Lung (tissue), 12 donors: Measurements from ENCODE around the gene TMEM184B. TPM values are rescaled to one million over a fixed set of nuclear protein-coding genes. Genes with fewer than 3 reads are reported as not detected.

Experiments
- ATAC-seq: fragments of 200-7000 bp; cut with Tn5 transposase; one replicate; pipeline ENCODE4 v1.9.1; 2020; ENCODE audit warnings: moderate number of reproducible peaks; ENCODE audit not compliant: insufficient read depth, low FRiP score
- DNase-seq, 3 donors: peaks; one replicate each; pipeline ENCODE4 v3.0.0-alpha.2; 2013 to 2017
- H3K27ac ChIP-seq, 2 donors: one replicate each; pipeline ENCODE4 v1.5.1; 2013; ENCODE audit warnings: mild to moderate bottlenecking in 2 of 2, moderate library complexity in 2 of 2, control low read depth in 1 of 2, inconsistent platforms in 1 of 2, low read depth in 1 of 2, low read length in 1 of 2
- H3K27me3 ChIP-seq, 3 donors: one replicate each; pipeline ENCODE4 v1.5.1; 2013; ENCODE audit warnings: low read length in 2 of 3; ENCODE audit not compliant: control insufficient read depth in 3 of 3, insufficient read depth in 3 of 3
- H3K36me3 ChIP-seq, 4 donors: one replicate each; pipeline ENCODE4 v1.5.1; 2013; ENCODE audit warnings: low read length in 4 of 4, mild to moderate bottlenecking in 1 of 4, moderate library complexity in 1 of 4; ENCODE audit not compliant: control insufficient read depth in 4 of 4, insufficient read depth in 4 of 4
- H3K4me1 ChIP-seq, 5 donors: one replicate each; pipeline ENCODE4 v1.5.1; 2013; ENCODE audit warnings: low read length in 5 of 5, mild to moderate bottlenecking in 2 of 5, moderate library complexity in 1 of 5; ENCODE audit not compliant: control insufficient read depth in 5 of 5, insufficient read depth in 5 of 5
- H3K4me3 ChIP-seq: one replicate; pipeline ENCODE4 v1.5.1; 2013; ENCODE audit warnings: mild to moderate bottlenecking, control low read depth, moderate library complexity
- H3K9ac ChIP-seq, 2 donors: one replicate each; pipeline ENCODE4 v1.5.1; 2013; ENCODE audit warnings: low read length in 2 of 2, control low read depth in 1 of 2; ENCODE audit not compliant: insufficient read depth in 1 of 2
- H3K9me3 ChIP-seq, 4 donors: one replicate each; pipeline ENCODE4 v1.5.1; 2013; ENCODE audit warnings: low read length in 3 of 4, mild to moderate bottlenecking in 1 of 4, moderate library complexity in 1 of 4; ENCODE audit not compliant: control insufficient read depth in 4 of 4, insufficient read depth in 3 of 4
- CTCF ChIP-seq: IDR thresholded peaks from 2 replicates; pipeline ENCODE4 v1.5.1; 2012; ENCODE audit warnings: mild to moderate bottlenecking; ENCODE audit errors: control extremely low read depth, extremely low read depth
- WGBS, 2 donors: extraction: QIAGEN DNeasy Blood & Tissue Kit; methylation state at CpG; one replicate each; pipeline ENCODE4 v1.1.7; 2013; 5-methylcytosine and 5-hydroxymethylcytosine counted together
- polyA plus RNA-seq, 2 donors: library from polyadenylated mRNA; stranded (reverse); fragments of 200-250 nt; gene quantifications; one replicate each; pipeline ENCODE4 v1.2.1, GENCODE V29; 2013
- total RNA-seq, 2 donors: library from RNA; depleted of rRNA in 1 of 2; stranded (reverse); fragments of >200 nt in 1 of 2; gene quantifications; one replicate each; pipeline ENCODE4 v1.2.1, GENCODE V29; 2014 to 2021
- donor health status: control.
- donor health status: control.
- donor health status: Bipolar disorder and iron deficiency.
- donor health status: healthy.
- donor health status: DM: yes; HTN: yes; CAD: no.

Gene TMEM184B
- total and polyA plus RNA-seq, 4 donors: 26.3 to 82.4 (median 39.9) TPM

- 0% methylated on average over 71 to 85 of the region's 85 CpGs for WGBS, 2 donors
- H3K36me3 ChIP-seq: peaks cover 0 to 6% (median 0%) of the 10 kb centered on the region in 4 donors
- DNase-seq (peak; percentile 96 to 98 (median 97)), ATAC-seq (peak; percentile 87)
- peaks cover 3 to 37% (median 20%) of the 10 kb centered on the region in 5 donors for H3K4me1 ChIP-seq
- no peaks in the 10 kb centered on the region for H3K9me3 ChIP-seq
- H3K4me3 ChIP-seq: peak within 1 kb of the TSS; percentile 78
- H3K9ac ChIP-seq: peak within 1 kb of the TSS; percentile 51 to 95
- H3K27me3 ChIP-seq: no peaks in the 10 kb centered on the region
- TF ChIP-seq CTCF: no peak
- H3K27ac ChIP-seq: peak within 1 kb of the TSS; percentile 94 to 100
Measured at GRCh38 chr22:38201711-38202436, 70.9 kb downstream of the TMEM184B start, which contains the start of gene MAFF. Gene MAFF, plus strand, starts transcription at chr22:38201994. Its CDS starts 11,860 bp downstream, at chr22:38213854.

GRCh38 chr22:38201371-38201710, 71.5 kb downstream of the TMEM184B start:
- DNase-seq (no peak), ATAC-seq (no peak)
- WGBS, 2 donors: 30 to 34% methylated on average over 8 of the region's 8 CpGs

GRCh38 chr22:38199826-38200559, 72.8 kb downstream of the TMEM184B start:
- Histone ChIP-seq H3K27me3 (no peaks in the 10 kb centered on the region), H3K27ac (no peak overlapping the region), H3K9ac (no peak overlapping the region), H3K9me3 (no peaks in the 10 kb centered on the region), H3K4me3 (no peak overlapping the region), H3K4me1 (peaks cover 3 to 26% (median 13%) of the 10 kb centered on the region in 5 donors), H3K36me3 (peaks cover 0 to 2% (median 0%) of the 10 kb centered on the region in 4 donors)
- no peak for TF ChIP-seq CTCF
- ATAC-seq (no peak), DNase-seq (no peak)
- WGBS, 2 donors: 84 to 91% methylated on average over 10 of the region's 10 CpGs

More at GRCh38 chr22:38201371-38201710, 71.5 kb downstream of the TMEM184B start:
- Histone ChIP-seq H3K27me3 (no peaks in the 10 kb centered on the region), H3K9ac (peak overlapping the region in 1 of 2 donors; percentile 46), H3K9me3 (no peaks in the 10 kb centered on the region), H3K36me3 (peaks cover 0 to 6% (median 0%) of the 10 kb centered on the region in 4 donors), H3K4me3 (no peak overlapping the region), H3K27ac (peak overlapping the region; percentile 29 to 54), H3K4me1 (peaks cover 3 to 37% (median 20%) of the 10 kb centered on the region in 5 donors)
- no peak for TF ChIP-seq CTCF
